HepG2 (cell line): ENCODE measurements around the gene AFF4. TPM values are rescaled to one million over a fixed set of nuclear protein-coding genes. Genes with fewer than 3 reads are reported as not detected.

ENCODE experiments used
- ARID3A ChIP-seq: IDR thresholded peaks from 2 replicates; pipeline ENCODE4 v1.6.1; 2012; ENCODE audit warnings: low read depth, low read length, improper control_type of control experiment
- ASH2L ChIP-seq: fragments of 300-600, 200-600 bp; sonication (generic); IDR thresholded peaks from 2 replicates; pipeline ENCODE4 v1.7.0; 2017; ENCODE audit warnings: low read depth, mild to moderate bottlenecking, moderate library complexity, mixed read lengths, low read length; ENCODE audit not compliant: insufficient read length
- ATRX ChIP-seq: sonication (generic); formaldehyde crosslinking; IDR thresholded peaks from 2 replicates; pipeline ENCODE4 v1.4.0; 2020; ENCODE audit warnings: missing genetic modification reagents, borderline replicate concordance
- KLF6 ChIP-seq: IDR thresholded peaks from 2 replicates; pipeline ENCODE4 v1.8.0; 2016; ENCODE audit warnings: missing biosample characterization, missing genetic modification reagents
- MED1 ChIP-seq: sonication (generic); formaldehyde crosslinking; IDR thresholded peaks from 2 replicates; pipeline ENCODE4 v1.4.0; 2020; ENCODE audit warnings: missing genetic modification reagents
- NRL ChIP-seq: sonication (generic); formaldehyde crosslinking; IDR thresholded peaks from 2 replicates; pipeline ENCODE4 v1.5.0; 2020; ENCODE audit warnings: missing genetic modification reagents, mild to moderate bottlenecking, moderate library complexity, borderline replicate concordance
- SP140L ChIP-seq: sonication (generic); formaldehyde crosslinking; IDR thresholded peaks from 2 replicates; pipeline ENCODE4 v1.4.0; 2020; ENCODE audit warnings: missing genetic modification reagents, borderline replicate concordance
- TBX2 ChIP-seq: sonication (generic); formaldehyde crosslinking; IDR thresholded peaks from 2 replicates; pipeline ENCODE4 v1.5.0; 2020; ENCODE audit warnings: missing genetic modification reagents, mild to moderate bottlenecking, borderline replicate concordance
- TERF1 ChIP-seq: sonication (generic); formaldehyde crosslinking; IDR thresholded peaks from 2 replicates; pipeline ENCODE4 v1.8.0; 2022; ENCODE audit warnings: mild to moderate bottlenecking, missing genetic modification reagents, moderate library complexity
- THAP7 ChIP-seq: sonication (generic); formaldehyde crosslinking; IDR thresholded peaks from 2 replicates; pipeline ENCODE4 v1.8.1; 2023; ENCODE audit warnings: mild to moderate bottlenecking, missing genetic modification reagents
- TOPORS ChIP-seq: sonication (generic); formaldehyde crosslinking; IDR thresholded peaks from 2 replicates; pipeline ENCODE4 v1.8.0; 2023; ENCODE audit warnings: mild to moderate bottlenecking, missing genetic modification reagents
- ZNF280D ChIP-seq: sonication (generic); formaldehyde crosslinking; IDR thresholded peaks from 2 replicates; pipeline ENCODE4 v1.5.1; 2020; ENCODE audit warnings: mild to moderate bottlenecking, missing genetic modification reagents
- ZNF331 ChIP-seq: sonication (generic); formaldehyde crosslinking; IDR thresholded peaks from 2 replicates; pipeline ENCODE4 v1.4.0; 2020; ENCODE audit warnings: missing genetic modification reagents
- ZNF557 ChIP-seq: sonication (generic); formaldehyde crosslinking; IDR thresholded peaks from 2 replicates; pipeline ENCODE4 v1.4.0; 2020; ENCODE audit warnings: missing genetic modification reagents
- ZNF678 ChIP-seq: sonication (generic); formaldehyde crosslinking; IDR thresholded peaks from 2 replicates; pipeline ENCODE4 v1.4.0; 2020; ENCODE audit warnings: mild to moderate bottlenecking, missing genetic modification reagents
- ZSCAN5A ChIP-seq: sonication (generic); formaldehyde crosslinking; IDR thresholded peaks from 2 replicates; pipeline ENCODE4 v1.8.0; 2022; ENCODE audit warnings: mild to moderate bottlenecking, missing genetic modification reagents, borderline replicate concordance
- ZXDC ChIP-seq: sonication (generic); formaldehyde crosslinking; IDR thresholded peaks from 2 replicates; pipeline ENCODE4 v1.5.0; 2020; ENCODE audit warnings: mild to moderate bottlenecking, missing genetic modification reagents
- polyA plus RNA-seq, 8 experiments: library from polyadenylated mRNA; depleted of rRNA in 3 of 8; stranded (reverse) in 7 of 8; unstranded in 1 of 8; fragments of >200 nt; fragmentation: Illumina TruSeq in 4 of 8; extraction: Trizol in 4 of 8; gene quantifications; 2 replicates each; pipeline versions ENCODE4 v1.2.1 to v1.2.3, GENCODE V29; 2011 to 2016; ENCODE audit warnings: low read depth in 4 of 8, missing spikeins in 1 of 8, mixed read lengths in 1 of 8; ENCODE audit not compliant: insufficient read depth in 1 of 8
- total RNA-seq, 5 experiments: library from RNA; depleted of rRNA; stranded (reverse); fragments of >200 nt; fragmentation: Illumina TruSeq; extraction: Trizol; gene quantifications; 2 replicates each; pipeline ENCODE4 v1.2.3, GENCODE V29; 2016; ENCODE audit warnings: low read depth in 1 of 5

AFF4 gene
- total and polyA plus RNA-seq, 2 of the 13 experiments (the other 11 are each of a cell fraction or from before 2014, with no cell fraction given), result 22.1 to 25.5 TPM

- TF ChIP-seq ZNF280D (CRISPR knock-in tag), result peak; percentile 64; the same call in 1 of the 2 replicates
- TF ChIP-seq ZNF331 (CRISPR knock-in tag), result peak; percentile 65
- no peak for TF ChIP-seq ATRX
- 0 out of 2 replicates have a peak, but pooled peaks have one; percentile 9 for TF ChIP-seq THAP7 (CRISPR knock-in tag)
- peak; percentile 69; the same call in 1 of the 2 replicates for TF ChIP-seq TOPORS (CRISPR knock-in tag)
- no peak; the same call in 1 of the 2 replicates for TF ChIP-seq ZNF678
- TF ChIP-seq ZNF557 (CRISPR knock-in tag), result no peak
- TF ChIP-seq KLF6, result no peak; the same call in 1 of the 2 replicates
- TF ChIP-seq ARID3A, result no peak
- TF ChIP-seq SP140L (CRISPR knock-in tag), result no peak; the same call in 1 of the 2 replicates
- TF ChIP-seq ZSCAN5A (CRISPR knock-in tag), result peak; percentile 87; the same call in 1 of the 2 replicates
- no peak for TF ChIP-seq TERF1 (CRISPR knock-in tag)
- TF ChIP-seq ASH2L, result peak; percentile 86
- TF ChIP-seq TBX2 (CRISPR knock-in tag), result peak; percentile 94
- TF ChIP-seq MED1 (CRISPR knock-in tag), result peak; percentile 92
- TF ChIP-seq NRL (CRISPR knock-in tag), result no peak; the same call in 1 of the 2 replicates
- TF ChIP-seq ZXDC, result no peak
These were observed 96.9 kb downstream of the AFF4 start, which contains the start of the genes GDF9 and UQCRQ (continued) for GRCh38 chr5:132866342-132867045.
